H1 (cell line): ENCODE data around the gene RPRD1A.

Experiments
- CREB1 ChIP-seq: IDR thresholded peaks from 2 replicates; pipeline ENCODE4 v1.6.1; 2012; ENCODE audit warnings: inconsistent platforms
- EZH2 ChIP-seq: fragments of 200-600 bp; sonication (generic); IDR thresholded peaks from 2 replicates; pipeline ENCODE4 v1.7.1; 2012; ENCODE audit warnings: low read depth, mild to moderate bottlenecking, moderate library complexity, low read length, inconsistent platforms; ENCODE audit not compliant: severe bottlenecking
- HDAC2 ChIP-seq, 2 experiments: fragments of 300-600 bp in 1 of 2; sonication (generic) in 1 of 2; IDR thresholded peaks; 2 replicates each; pipeline ENCODE4 v1.6.1; 2011 to 2012; ENCODE audit warnings: low read depth in 2 of 2, low read length in 2 of 2, mild to moderate bottlenecking in 2 of 2, moderate library complexity in 2 of 2, borderline replicate concordance in 1 of 2, inconsistent platforms in 1 of 2
- KDM1A ChIP-seq: fragments of 200-600, 300-600 bp; sonication (generic); IDR thresholded peaks from 2 replicates; pipeline ENCODE4 v1.7.1; 2016; ENCODE audit warnings: mild to moderate bottlenecking, low read length, borderline replicate concordance
- NRF1 ChIP-seq: IDR thresholded peaks from 2 replicates; pipeline ENCODE4 v1.6.1; 2011; ENCODE audit warnings: mild to moderate bottlenecking, low read depth, low read length, improper control_type of control experiment
- POLR2A ChIP-seq, 2 experiments: IDR thresholded peaks; 1 replicate in 1 of 2; 2 replicates in 1 of 2; pipeline ENCODE4 v1.6.1; 2011; ENCODE audit warnings: low read depth in 2 of 2, low read length in 2 of 2, mild to moderate bottlenecking in 2 of 2; ENCODE audit errors: control extremely low read depth in 1 of 2
- RXRA ChIP-seq: IDR thresholded peaks from 2 replicates; pipeline ENCODE4 v1.6.1; 2011; ENCODE audit warnings: low read depth, mild to moderate bottlenecking, low read length, moderate library complexity; ENCODE audit not compliant: insufficient read depth
- TF ChIP-seq, protein P1 (sequence below): fragments of 300-600 bp; sonication (generic); IDR thresholded peaks from 2 replicates; pipeline ENCODE4 v1.7.1; 2012; ENCODE audit warnings: low read length, moderate library complexity, mild to moderate bottlenecking, inconsistent platforms; ENCODE audit not compliant: insufficient replicate concordance
- TF ChIP-seq, protein P2 (sequence below), 3 experiments: IDR thresholded peaks; 1 replicate in 2 of 3; 2 replicates in 1 of 3; pipeline versions ENCODE4 v1.5.1 to v1.6.1; 2011; ENCODE audit warnings: low read length in 3 of 3, mild to moderate bottlenecking in 3 of 3, inconsistent platforms in 2 of 3, low read depth in 1 of 3, moderate library complexity in 1 of 3; ENCODE audit not compliant: insufficient read depth in 1 of 3; ENCODE audit errors: control extremely low read depth in 1 of 3

DNA sequence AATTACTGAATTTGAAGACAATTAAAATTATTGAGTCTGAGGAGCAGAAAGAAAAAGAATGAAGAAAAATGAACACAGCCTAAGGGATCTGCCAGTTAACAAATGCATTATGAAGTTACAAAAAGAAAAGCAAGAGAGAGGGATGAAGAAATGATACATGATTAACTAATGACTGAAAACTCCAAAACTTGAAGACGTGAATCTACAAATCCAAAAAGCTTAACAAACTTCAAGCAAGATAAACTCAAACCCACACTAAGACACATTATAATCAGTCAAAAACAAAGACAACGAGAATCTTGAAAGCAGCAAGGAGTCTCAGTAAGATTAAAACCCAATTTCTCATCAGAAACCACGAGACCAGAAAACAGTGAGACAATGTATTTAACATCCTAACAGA is 15.6 kb downstream of the RPRD1A start:
- TF ChIP-seq HDAC2 (IDR thresholded peaks at IDR 0.05; ENCODE audit: borderline replicate concordance in 1 of 2, low read depth in 2 of 2, low read length in 2 of 2) (no peak), POLR2A (IDR thresholded peaks at IDR 0.05; ENCODE audit: control extremely low read depth in 1 of 2, low read depth in 2 of 2, low read length in 2 of 2) (no peak), NRF1 (no peak), KDM1A (no peak), EZH2 (no peak), CREB1 (no peak), RXRA (no peak)
- TF ChIP-seq, protein P1, sequence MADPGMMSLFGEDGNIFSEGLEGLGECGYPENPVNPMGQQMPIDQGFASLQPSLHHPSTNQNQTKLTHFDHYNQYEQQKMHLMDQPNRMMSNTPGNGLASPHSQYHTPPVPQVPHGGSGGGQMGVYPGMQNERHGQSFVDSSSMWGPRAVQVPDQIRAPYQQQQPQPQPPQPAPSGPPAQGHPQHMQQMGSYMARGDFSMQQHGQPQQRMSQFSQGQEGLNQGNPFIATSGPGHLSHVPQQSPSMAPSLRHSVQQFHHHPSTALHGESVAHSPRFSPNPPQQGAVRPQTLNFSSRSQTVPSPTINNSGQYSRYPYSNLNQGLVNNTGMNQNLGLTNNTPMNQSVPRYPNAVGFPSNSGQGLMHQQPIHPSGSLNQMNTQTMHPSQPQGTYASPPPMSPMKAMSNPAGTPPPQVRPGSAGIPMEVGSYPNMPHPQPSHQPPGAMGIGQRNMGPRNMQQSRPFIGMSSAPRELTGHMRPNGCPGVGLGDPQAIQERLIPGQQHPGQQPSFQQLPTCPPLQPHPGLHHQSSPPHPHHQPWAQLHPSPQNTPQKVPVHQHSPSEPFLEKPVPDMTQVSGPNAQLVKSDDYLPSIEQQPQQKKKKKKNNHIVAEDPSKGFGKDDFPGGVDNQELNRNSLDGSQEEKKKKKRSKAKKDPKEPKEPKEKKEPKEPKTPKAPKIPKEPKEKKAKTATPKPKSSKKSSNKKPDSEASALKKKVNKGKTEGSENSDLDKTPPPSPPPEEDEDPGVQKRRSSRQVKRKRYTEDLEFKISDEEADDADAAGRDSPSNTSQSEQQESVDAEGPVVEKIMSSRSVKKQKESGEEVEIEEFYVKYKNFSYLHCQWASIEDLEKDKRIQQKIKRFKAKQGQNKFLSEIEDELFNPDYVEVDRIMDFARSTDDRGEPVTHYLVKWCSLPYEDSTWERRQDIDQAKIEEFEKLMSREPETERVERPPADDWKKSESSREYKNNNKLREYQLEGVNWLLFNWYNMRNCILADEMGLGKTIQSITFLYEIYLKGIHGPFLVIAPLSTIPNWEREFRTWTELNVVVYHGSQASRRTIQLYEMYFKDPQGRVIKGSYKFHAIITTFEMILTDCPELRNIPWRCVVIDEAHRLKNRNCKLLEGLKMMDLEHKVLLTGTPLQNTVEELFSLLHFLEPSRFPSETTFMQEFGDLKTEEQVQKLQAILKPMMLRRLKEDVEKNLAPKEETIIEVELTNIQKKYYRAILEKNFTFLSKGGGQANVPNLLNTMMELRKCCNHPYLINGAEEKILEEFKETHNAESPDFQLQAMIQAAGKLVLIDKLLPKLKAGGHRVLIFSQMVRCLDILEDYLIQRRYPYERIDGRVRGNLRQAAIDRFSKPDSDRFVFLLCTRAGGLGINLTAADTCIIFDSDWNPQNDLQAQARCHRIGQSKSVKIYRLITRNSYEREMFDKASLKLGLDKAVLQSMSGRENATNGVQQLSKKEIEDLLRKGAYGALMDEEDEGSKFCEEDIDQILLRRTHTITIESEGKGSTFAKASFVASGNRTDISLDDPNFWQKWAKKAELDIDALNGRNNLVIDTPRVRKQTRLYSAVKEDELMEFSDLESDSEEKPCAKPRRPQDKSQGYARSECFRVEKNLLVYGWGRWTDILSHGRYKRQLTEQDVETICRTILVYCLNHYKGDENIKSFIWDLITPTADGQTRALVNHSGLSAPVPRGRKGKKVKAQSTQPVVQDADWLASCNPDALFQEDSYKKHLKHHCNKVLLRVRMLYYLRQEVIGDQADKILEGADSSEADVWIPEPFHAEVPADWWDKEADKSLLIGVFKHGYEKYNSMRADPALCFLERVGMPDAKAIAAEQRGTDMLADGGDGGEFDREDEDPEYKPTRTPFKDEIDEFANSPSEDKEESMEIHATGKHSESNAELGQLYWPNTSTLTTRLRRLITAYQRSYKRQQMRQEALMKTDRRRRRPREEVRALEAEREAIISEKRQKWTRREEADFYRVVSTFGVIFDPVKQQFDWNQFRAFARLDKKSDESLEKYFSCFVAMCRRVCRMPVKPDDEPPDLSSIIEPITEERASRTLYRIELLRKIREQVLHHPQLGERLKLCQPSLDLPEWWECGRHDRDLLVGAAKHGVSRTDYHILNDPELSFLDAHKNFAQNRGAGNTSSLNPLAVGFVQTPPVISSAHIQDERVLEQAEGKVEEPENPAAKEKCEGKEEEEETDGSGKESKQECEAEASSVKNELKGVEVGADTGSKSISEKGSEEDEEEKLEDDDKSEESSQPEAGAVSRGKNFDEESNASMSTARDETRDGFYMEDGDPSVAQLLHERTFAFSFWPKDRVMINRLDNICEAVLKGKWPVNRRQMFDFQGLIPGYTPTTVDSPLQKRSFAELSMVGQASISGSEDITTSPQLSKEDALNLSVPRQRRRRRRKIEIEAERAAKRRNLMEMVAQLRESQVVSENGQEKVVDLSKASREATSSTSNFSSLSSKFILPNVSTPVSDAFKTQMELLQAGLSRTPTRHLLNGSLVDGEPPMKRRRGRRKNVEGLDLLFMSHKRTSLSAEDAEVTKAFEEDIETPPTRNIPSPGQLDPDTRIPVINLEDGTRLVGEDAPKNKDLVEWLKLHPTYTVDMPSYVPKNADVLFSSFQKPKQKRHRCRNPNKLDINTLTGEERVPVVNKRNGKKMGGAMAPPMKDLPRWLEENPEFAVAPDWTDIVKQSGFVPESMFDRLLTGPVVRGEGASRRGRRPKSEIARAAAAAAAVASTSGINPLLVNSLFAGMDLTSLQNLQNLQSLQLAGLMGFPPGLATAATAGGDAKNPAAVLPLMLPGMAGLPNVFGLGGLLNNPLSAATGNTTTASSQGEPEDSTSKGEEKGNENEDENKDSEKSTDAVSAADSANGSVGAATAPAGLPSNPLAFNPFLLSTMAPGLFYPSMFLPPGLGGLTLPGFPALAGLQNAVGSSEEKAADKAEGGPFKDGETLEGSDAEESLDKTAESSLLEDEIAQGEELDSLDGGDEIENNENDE, result no peak
- TF ChIP-seq, protein P2, sequence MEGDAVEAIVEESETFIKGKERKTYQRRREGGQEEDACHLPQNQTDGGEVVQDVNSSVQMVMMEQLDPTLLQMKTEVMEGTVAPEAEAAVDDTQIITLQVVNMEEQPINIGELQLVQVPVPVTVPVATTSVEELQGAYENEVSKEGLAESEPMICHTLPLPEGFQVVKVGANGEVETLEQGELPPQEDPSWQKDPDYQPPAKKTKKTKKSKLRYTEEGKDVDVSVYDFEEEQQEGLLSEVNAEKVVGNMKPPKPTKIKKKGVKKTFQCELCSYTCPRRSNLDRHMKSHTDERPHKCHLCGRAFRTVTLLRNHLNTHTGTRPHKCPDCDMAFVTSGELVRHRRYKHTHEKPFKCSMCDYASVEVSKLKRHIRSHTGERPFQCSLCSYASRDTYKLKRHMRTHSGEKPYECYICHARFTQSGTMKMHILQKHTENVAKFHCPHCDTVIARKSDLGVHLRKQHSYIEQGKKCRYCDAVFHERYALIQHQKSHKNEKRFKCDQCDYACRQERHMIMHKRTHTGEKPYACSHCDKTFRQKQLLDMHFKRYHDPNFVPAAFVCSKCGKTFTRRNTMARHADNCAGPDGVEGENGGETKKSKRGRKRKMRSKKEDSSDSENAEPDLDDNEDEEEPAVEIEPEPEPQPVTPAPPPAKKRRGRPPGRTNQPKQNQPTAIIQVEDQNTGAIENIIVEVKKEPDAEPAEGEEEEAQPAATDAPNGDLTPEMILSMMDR (IDR thresholded peaks at IDR 0.05; ENCODE audit: control extremely low read depth in 1 of 3, insufficient read depth in 1 of 3, low read depth in 1 of 3, low read length in 3 of 3), result no peak
